Activated CD8-positive, alpha-beta memory T cell treated with anti-CD3 and anti-CD28 coated beads, Interleukin-2, amount 50 U/mL, for 4 hours (primary cell): ENCODE results near the gene EIF4E2.

Experiments used
- DNase-seq: peaks from one replicate; pipeline ENCODE4 v3.0.0-alpha.2; 2020

The EIF4E2 gene

GRCh38 chr2:232539298-232540231 is 10.9 kb upstream of the EIF4E2 start, which contains the start of gene CHRNG:
CHRNG (plus strand) TSS chr2:232539692; CDS start chr2:232539748, 56 bp downstream.
- DNase-seq = no peak

DNA sequence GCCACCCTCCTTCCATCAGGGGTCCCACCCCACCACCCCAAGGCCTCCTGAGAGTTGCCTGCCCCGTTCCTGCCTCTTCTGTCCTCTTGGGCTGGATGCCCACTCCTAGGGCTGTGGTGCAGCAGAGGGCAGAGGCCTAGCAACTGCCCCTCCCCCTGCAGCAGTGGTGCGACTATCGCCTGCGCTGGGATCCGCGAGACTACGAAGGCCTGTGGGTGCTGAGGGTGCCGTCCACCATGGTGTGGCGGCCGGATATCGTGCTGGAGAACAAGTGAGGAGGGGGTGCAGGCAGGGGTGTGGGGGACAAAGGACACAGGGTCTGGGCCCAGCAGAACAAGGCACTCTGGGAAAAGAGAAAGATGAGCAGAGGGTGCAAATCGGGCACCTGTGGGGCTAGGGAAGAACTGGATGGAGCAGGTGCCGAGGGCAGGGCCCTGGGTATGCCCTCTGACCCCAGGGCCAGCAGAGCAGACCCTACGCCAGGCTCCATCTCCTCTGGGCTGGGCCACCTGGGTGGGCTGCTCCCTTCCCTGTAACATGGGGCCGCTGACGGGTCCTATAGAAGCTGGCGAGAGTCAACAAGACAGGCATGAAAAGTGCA is 9.9 kb upstream of the EIF4E2 start:
- no peak for DNase-seq

- DNase-seq = no peak
Measured at GRCh38 chr2:232541195-232541960, 9.1 kb upstream of the EIF4E2 start.

GRCh38 chr2:232541961-232542714 is 8.4 kb upstream of the EIF4E2 start:
- no peak for DNase-seq

GRCh38 chr2:232542715-232543467 is 7.6 kb upstream of the EIF4E2 start:
- DNase-seq = no peak

GRCh38 chr2:232543491-232543890 is 7.0 kb upstream of the EIF4E2 start:
- DNase-seq = no peak

DNA sequence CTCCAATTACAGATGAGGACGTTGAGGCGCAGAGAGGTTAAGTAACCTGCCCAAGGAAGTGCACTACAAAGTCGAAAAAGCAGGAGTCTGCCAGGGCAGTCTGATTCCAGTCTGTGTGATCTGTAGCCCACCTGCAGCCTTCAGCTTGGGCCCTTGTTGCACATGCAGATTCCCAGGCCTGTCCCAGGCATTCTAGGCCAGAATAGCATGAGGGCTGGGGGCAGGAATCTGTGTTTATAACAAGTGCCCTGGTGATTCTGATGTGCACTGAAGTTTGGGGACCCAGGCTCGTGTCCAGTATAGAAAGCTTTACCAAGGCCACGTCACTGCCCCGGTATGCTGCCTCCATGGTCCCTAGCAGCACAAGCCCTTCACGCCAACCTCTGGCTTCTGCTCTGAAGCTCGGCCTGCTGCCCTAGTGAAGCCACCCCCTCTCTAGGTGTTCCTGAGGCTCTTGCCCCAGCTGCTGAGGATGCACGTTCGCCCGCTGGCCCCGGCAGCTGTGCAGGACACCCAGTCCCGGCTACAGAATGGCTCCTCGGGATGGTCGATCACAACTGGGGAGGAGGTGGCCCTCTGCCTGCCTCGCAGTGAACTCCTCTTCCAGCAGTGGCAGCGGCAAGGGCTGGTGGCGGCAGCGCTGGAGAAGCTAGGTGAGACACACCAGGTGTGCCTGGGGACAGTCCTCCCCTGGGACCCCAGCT is 6.4 kb upstream of the EIF4E2 start:
- DNase-seq = no peak

GRCh38 chr2:232544674-232545073 is 5.8 kb upstream of the EIF4E2 start:
- DNase-seq = no peak

- no peak for DNase-seq
Measured at GRCh38 chr2:232545511-232546375, 4.7 kb upstream of the EIF4E2 start.

- DNase-seq = no peak
Measured at GRCh38 chr2:232547991-232548390, 2.5 kb upstream of the EIF4E2 start.

- DNase-seq = no peak
Measured at GRCh38 chr2:232549655-232550353, 685 bp upstream of the EIF4E2 start.

GRCh38 chr2:232551250-232551638 is 755 bp downstream of the EIF4E2 start:
- no peak for DNase-seq

DNA sequence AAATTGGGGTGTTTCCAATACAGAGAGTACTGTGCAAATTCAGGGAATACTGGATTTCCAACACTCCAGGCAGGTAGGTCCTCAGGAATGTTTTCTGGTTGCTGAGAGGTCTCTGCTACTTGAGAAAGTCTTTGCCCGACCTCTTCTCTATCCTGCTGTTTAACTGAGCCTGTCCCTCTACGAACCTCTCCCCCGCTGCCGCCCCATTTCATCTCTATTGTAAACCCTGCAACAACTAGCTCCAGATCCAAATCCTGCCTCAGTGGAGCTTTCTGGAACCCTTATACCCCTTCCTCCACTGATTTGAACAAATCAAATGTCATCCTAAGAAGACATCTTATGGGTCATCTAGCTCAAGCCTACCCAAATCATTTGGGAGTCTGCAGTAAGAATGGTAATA is 1.3 kb downstream of the EIF4E2 start:
- DNase-seq = no peak

- no peak for DNase-seq
Measured at GRCh38 chr2:232556426-232556825, 5.9 kb downstream of the EIF4E2 start.

GRCh38 chr2:232562515-232563151 is 12.1 kb downstream of the EIF4E2 start:
- DNase-seq = no peak

GRCh38 chr2:232563580-232563979 is 13.1 kb downstream of the EIF4E2 start:
- no peak for DNase-seq

DNA sequence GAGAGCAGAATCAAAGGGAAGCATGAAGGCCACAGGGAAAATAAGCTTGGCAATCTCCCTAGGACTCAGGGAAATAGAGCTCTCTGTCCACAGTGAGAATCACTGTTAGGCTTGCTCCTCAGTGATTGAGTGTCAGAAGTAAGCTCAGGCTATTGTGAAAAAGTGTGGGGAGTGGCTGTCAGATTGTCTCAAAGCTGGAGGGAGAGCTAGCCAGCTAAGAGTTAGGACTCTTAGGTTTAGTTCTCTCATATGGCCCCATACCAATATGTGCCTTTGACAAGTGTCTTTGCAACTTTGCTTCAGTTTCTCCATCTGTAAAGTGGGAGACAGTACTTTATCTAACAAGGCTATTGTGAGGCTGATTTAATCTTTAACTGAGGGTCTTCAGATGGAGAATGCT is 17.2 kb downstream of the EIF4E2 start:
- no peak for DNase-seq

DNA sequence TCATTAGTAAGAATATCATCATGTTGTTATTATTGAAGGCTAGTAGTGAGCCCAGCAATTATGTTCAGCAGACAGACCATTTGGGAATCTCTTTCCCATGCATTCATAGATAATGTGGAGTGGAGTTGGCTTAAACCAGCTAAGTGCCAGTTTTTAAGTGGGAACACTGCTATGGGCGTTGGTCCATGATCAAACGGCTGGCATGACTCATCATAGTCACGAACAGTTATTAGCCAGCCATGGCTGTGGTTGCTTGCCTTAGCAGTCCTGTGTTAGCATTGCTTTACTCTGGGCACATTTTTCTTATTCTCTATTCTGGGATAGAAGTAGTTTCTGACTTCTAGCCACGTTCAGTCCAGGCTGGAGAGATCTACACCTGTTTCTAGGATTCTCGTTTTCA is 17.7 kb downstream of the EIF4E2 start:
- no peak for DNase-seq

- DNase-seq = no peak
Measured at GRCh38 chr2:232569541-232569940, 19.1 kb downstream of the EIF4E2 start.
